GM23338 (cell line): ENCODE data around the gene PANK1. TPM values are rescaled to one million over a fixed set of nuclear protein-coding genes. Genes with fewer than 3 reads are reported as not detected.
A peak's percentile ranks its signal among the peaks of the same experiment; 100 is the strongest.

Experiments
- ATAC-seq: fragments of 200-7000 bp; cut with Tn5 transposase; 3 replicates; pipeline ENCODE4 v1.9.1; 2020
- DNase-seq: peaks from one replicate; pipeline ENCODE4 v3.0.0-alpha.2; 2015; ENCODE audit warnings: low spot score
- H2AFZ ChIP-seq: fragments of 200-600 bp; sonication (generic); 2 replicates; pipeline ENCODE4 v1.8.0; 2016; ENCODE audit warnings: antibody characterized with exemption, mild to moderate bottlenecking, moderate library complexity
- H3F3A ChIP-seq: fragments of 200-600 bp; sonication (generic); replicated peaks from 2 replicates; pipeline ENCODE4 v1.8.0; 2017; ENCODE audit warnings: antibody characterized with exemption, mixed run types, low read depth
- H3K27ac ChIP-seq: fragments of 200-600 bp; sonication (generic); 2 replicates; pipeline ENCODE4 v1.6.1; 2016; ENCODE audit warnings: low read depth
- H3K27me3 ChIP-seq: fragments of 200-600 bp; sonication (generic); 2 replicates; pipeline ENCODE4 v1.8.0; 2016; ENCODE audit warnings: mild to moderate bottlenecking, mixed run types, moderate library complexity; ENCODE audit not compliant: insufficient read depth
- H3K36me3 ChIP-seq: fragments of 200-600 bp; sonication (generic); 2 replicates; pipeline ENCODE4 v1.8.0; 2016; ENCODE audit warnings: mild to moderate bottlenecking; ENCODE audit not compliant: insufficient read depth
- H3K4me1 ChIP-seq: fragments of 200-600 bp; sonication (generic); 2 replicates; pipeline ENCODE4 v1.8.0; 2016; ENCODE audit warnings: mild to moderate bottlenecking, moderate library complexity; ENCODE audit not compliant: insufficient read depth
- H3K4me2 ChIP-seq: fragments of 200-600 bp; sonication (generic); 2 replicates; pipeline ENCODE4 v1.7.1; 2017; ENCODE audit warnings: mixed run types
- H3K4me3 ChIP-seq: fragments of 200-600 bp; sonication (generic); 2 replicates; pipeline ENCODE4 v1.6.1; 2016; ENCODE audit warnings: mixed run types
- H3K79me2 ChIP-seq: fragments of 200-600 bp; sonication (generic); replicated peaks from 2 replicates; pipeline ENCODE4 v1.8.0; 2017; ENCODE audit warnings: mild to moderate bottlenecking; ENCODE audit not compliant: insufficient read depth
- H3K9me2 ChIP-seq: fragments of 200-600 bp; sonication (generic); 2 replicates; pipeline ENCODE4 v1.8.0; 2017; ENCODE audit not compliant: insufficient read depth
- H4K20me1 ChIP-seq: fragments of 200-600 bp; sonication (generic); replicated peaks from 2 replicates; pipeline ENCODE4 v1.8.0; 2017; ENCODE audit warnings: mild to moderate bottlenecking; ENCODE audit not compliant: insufficient read depth
- H3K27ac Mint-ChIP-seq: 2 replicates; pipeline ENCODE4 v1.8.0; 2020; ENCODE audit warnings: inconsistent platforms, mild to moderate bottlenecking, moderate library complexity, mixed read lengths
- H3K27me3 Mint-ChIP-seq: 3 replicates; pipeline ENCODE4 v1.8.0; 2022; ENCODE audit warnings: low read depth, mild to moderate bottlenecking, moderate library complexity, mixed read lengths, inconsistent platforms; ENCODE audit not compliant: insufficient read depth, poor library complexity
- H3K36me3 Mint-ChIP-seq: 3 replicates; pipeline ENCODE4 v1.8.0; 2021; ENCODE audit warnings: low read depth, mild to moderate bottlenecking, inconsistent platforms, moderate library complexity, mixed read lengths
- H3K4me1 Mint-ChIP-seq: 3 replicates; pipeline ENCODE4 v1.8.0; 2020; ENCODE audit warnings: mild to moderate bottlenecking, inconsistent platforms, mixed read lengths
- H3K4me3 Mint-ChIP-seq: 3 replicates; pipeline ENCODE4 v1.8.0; 2021; ENCODE audit warnings: moderate library complexity, mild to moderate bottlenecking, inconsistent platforms, mixed read lengths
- H3K9me3 Mint-ChIP-seq: 3 replicates; pipeline ENCODE4 v1.8.0; 2020; ENCODE audit warnings: moderate library complexity, mild to moderate bottlenecking, inconsistent platforms, mixed read lengths
- CREB1 ChIP-seq: fragments of 250-450 bp; sonication (Bioruptor Pico); IDR thresholded peaks from 2 replicates; pipeline ENCODE4 v1.5.0; 2020; ENCODE audit warnings: low read depth, mild to moderate bottlenecking, moderate library complexity
- CTCF ChIP-seq, 2 experiments: fragments of 200-600 bp in 1 of 2; sonication (generic) in 1 of 2; conservative IDR thresholded peaks; 2 replicates each; pipeline versions ENCODE4 v1.5.1 to v1.6.1; 2016 to 2017; ENCODE audit warnings: antibody characterized with exemption in 2 of 2, low read depth in 2 of 2, mild to moderate bottlenecking in 2 of 2, moderate library complexity in 1 of 2
- EZH2 ChIP-seq: fragments of 200-600 bp; sonication (generic); IDR thresholded peaks from one replicate; pipeline ENCODE4 v1.8.0; 2017; ENCODE audit warnings: antibody characterized with exemption, mild to moderate bottlenecking, low read depth; ENCODE audit not compliant: unreplicated experiment
- EZH2phosphoT487 ChIP-seq: fragments of 200-600 bp; sonication (generic); IDR thresholded peaks from one replicate; pipeline ENCODE4 v1.8.1; 2018; ENCODE audit warnings: antibody characterized with exemption; ENCODE audit not compliant: unreplicated experiment
- NANOG ChIP-seq: IDR thresholded peaks from 2 replicates; pipeline ENCODE4 v1.6.1; 2016; ENCODE audit warnings: antibody characterized with exemption, borderline replicate concordance
- STAT1 ChIP-seq: IDR thresholded peaks from one replicate; pipeline ENCODE4 v1.6.1; 2016; ENCODE audit warnings: antibody characterized with exemption; ENCODE audit not compliant: unreplicated experiment
- ZNF331 ChIP-seq: fragments of 250-450 bp; sonication (Bioruptor Pico); IDR thresholded peaks from 2 replicates; pipeline ENCODE4 v1.5.0; 2020; ENCODE audit warnings: low read depth, mild to moderate bottlenecking, moderate library complexity
- polyA plus RNA-seq: library from polyadenylated mRNA; unstranded; fragments of >200 nt; fragmentation: Nextera tagmentation; extraction: Ambion mirVana; gene quantifications from 2 replicates; pipeline ENCODE4 v1.2.1, GENCODE V29; 2016
- total RNA-seq: library from RNA; depleted of rRNA; stranded (reverse); fragments of >200 nt; shearing (Covaris generic); gene quantifications from 2 replicates; pipeline ENCODE4 v1.2.3, GENCODE V29; 2014
- TF ChIP-seq, protein P1 (sequence below): IDR thresholded peaks from one replicate; pipeline ENCODE4 v1.6.1; 2018; ENCODE audit warnings: antibody characterized with exemption; ENCODE audit not compliant: unreplicated experiment
- TF ChIP-seq, protein P2 (sequence below): fragments of 250-450 bp; sonication (Bioruptor Pico); IDR thresholded peaks from 2 replicates; pipeline ENCODE4 v1.5.0; 2020; ENCODE audit warnings: mild to moderate bottlenecking, moderate library complexity

Gene PANK1
- total and polyA plus RNA-seq, 2 experiments from 2014 or later: 15.2 to 44.7 TPM

DNA sequence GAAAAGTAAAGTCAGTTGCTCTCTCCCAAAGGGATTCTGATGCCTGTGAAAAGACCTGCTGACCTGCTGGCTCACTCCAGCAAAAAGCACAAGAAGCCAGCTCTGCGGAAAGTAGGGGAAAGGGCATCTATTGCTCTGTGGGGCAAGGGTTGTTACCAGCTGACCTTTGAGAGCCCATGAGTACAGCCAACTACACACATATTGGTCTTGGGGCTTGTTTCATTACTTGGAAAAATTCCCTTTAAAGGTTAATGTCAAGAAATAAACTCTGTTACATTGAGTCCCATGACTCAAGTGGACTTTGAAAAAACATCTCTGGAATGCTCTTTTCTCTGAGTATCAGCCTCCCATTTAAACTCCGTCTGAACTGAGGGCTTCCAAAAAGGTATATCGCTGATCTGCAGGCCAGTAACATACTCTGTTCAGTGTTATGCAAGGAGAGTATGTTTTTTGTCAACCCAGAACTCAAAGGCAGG, 53.2 kb downstream of the PANK1 start (continued):
- no peak for TF ChIP-seq CTCF (conservative IDR thresholded peaks at IDR 0.05; ENCODE audit: low read depth in 2 of 2)
- no peak for TF ChIP-seq EZH2phosphoT487
- no peak for TF ChIP-seq EZH2
- no peak for TF ChIP-seq STAT1

- Mint-ChIP-seq H3K9me3 (no peaks in the 10 kb centered on the region), H3K36me3 (peaks cover 51% of the 10 kb centered on the region), H3K27ac (no peak overlapping the region), H3K4me3 (no peak overlapping the region), H3K27me3 (no peaks in the 10 kb centered on the region), H3K4me1 (no peaks in the 10 kb centered on the region)
- no peaks in the 10 kb centered on the region for H3K27me3 ChIP-seq
- H3K9me2 ChIP-seq: no peaks in the 10 kb centered on the region
- no peaks in the 10 kb centered on the region for H3F3A ChIP-seq
- no peak overlapping the region for H3K4me2 ChIP-seq
- no peak overlapping the region for H3K4me3 ChIP-seq
- no peak overlapping the region for H3K27ac ChIP-seq
- peaks cover 21% of the 10 kb centered on the region for H3K36me3 ChIP-seq
- H4K20me1 ChIP-seq: no peaks in the 10 kb centered on the region
- no peaks in the 10 kb centered on the region for H3K4me1 ChIP-seq
- DNase-seq (no peak), ATAC-seq (peak; percentile 37; the same call in 2 of the 3 replicates)
- no peak overlapping the region for H2AFZ ChIP-seq
- no peaks in the 10 kb centered on the region for H3K79me2 ChIP-seq
- TF ChIP-seq EZH2 (no peak), NANOG (no peak), ZNF331 (CRISPR knock-in tag) (no peak), CREB1 (CRISPR knock-in tag) (no peak), STAT1 (no peak), CTCF (conservative IDR thresholded peaks at IDR 0.05; ENCODE audit: low read depth in 2 of 2) (no peak)
- TF ChIP-seq, protein P1, sequence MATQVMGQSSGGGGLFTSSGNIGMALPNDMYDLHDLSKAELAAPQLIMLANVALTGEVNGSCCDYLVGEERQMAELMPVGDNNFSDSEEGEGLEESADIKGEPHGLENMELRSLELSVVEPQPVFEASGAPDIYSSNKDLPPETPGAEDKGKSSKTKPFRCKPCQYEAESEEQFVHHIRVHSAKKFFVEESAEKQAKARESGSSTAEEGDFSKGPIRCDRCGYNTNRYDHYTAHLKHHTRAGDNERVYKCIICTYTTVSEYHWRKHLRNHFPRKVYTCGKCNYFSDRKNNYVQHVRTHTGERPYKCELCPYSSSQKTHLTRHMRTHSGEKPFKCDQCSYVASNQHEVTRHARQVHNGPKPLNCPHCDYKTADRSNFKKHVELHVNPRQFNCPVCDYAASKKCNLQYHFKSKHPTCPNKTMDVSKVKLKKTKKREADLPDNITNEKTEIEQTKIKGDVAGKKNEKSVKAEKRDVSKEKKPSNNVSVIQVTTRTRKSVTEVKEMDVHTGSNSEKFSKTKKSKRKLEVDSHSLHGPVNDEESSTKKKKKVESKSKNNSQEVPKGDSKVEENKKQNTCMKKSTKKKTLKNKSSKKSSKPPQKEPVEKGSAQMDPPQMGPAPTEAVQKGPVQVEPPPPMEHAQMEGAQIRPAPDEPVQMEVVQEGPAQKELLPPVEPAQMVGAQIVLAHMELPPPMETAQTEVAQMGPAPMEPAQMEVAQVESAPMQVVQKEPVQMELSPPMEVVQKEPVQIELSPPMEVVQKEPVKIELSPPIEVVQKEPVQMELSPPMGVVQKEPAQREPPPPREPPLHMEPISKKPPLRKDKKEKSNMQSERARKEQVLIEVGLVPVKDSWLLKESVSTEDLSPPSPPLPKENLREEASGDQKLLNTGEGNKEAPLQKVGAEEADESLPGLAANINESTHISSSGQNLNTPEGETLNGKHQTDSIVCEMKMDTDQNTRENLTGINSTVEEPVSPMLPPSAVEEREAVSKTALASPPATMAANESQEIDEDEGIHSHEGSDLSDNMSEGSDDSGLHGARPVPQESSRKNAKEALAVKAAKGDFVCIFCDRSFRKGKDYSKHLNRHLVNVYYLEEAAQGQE: no peak
- TF ChIP-seq, protein P2, sequence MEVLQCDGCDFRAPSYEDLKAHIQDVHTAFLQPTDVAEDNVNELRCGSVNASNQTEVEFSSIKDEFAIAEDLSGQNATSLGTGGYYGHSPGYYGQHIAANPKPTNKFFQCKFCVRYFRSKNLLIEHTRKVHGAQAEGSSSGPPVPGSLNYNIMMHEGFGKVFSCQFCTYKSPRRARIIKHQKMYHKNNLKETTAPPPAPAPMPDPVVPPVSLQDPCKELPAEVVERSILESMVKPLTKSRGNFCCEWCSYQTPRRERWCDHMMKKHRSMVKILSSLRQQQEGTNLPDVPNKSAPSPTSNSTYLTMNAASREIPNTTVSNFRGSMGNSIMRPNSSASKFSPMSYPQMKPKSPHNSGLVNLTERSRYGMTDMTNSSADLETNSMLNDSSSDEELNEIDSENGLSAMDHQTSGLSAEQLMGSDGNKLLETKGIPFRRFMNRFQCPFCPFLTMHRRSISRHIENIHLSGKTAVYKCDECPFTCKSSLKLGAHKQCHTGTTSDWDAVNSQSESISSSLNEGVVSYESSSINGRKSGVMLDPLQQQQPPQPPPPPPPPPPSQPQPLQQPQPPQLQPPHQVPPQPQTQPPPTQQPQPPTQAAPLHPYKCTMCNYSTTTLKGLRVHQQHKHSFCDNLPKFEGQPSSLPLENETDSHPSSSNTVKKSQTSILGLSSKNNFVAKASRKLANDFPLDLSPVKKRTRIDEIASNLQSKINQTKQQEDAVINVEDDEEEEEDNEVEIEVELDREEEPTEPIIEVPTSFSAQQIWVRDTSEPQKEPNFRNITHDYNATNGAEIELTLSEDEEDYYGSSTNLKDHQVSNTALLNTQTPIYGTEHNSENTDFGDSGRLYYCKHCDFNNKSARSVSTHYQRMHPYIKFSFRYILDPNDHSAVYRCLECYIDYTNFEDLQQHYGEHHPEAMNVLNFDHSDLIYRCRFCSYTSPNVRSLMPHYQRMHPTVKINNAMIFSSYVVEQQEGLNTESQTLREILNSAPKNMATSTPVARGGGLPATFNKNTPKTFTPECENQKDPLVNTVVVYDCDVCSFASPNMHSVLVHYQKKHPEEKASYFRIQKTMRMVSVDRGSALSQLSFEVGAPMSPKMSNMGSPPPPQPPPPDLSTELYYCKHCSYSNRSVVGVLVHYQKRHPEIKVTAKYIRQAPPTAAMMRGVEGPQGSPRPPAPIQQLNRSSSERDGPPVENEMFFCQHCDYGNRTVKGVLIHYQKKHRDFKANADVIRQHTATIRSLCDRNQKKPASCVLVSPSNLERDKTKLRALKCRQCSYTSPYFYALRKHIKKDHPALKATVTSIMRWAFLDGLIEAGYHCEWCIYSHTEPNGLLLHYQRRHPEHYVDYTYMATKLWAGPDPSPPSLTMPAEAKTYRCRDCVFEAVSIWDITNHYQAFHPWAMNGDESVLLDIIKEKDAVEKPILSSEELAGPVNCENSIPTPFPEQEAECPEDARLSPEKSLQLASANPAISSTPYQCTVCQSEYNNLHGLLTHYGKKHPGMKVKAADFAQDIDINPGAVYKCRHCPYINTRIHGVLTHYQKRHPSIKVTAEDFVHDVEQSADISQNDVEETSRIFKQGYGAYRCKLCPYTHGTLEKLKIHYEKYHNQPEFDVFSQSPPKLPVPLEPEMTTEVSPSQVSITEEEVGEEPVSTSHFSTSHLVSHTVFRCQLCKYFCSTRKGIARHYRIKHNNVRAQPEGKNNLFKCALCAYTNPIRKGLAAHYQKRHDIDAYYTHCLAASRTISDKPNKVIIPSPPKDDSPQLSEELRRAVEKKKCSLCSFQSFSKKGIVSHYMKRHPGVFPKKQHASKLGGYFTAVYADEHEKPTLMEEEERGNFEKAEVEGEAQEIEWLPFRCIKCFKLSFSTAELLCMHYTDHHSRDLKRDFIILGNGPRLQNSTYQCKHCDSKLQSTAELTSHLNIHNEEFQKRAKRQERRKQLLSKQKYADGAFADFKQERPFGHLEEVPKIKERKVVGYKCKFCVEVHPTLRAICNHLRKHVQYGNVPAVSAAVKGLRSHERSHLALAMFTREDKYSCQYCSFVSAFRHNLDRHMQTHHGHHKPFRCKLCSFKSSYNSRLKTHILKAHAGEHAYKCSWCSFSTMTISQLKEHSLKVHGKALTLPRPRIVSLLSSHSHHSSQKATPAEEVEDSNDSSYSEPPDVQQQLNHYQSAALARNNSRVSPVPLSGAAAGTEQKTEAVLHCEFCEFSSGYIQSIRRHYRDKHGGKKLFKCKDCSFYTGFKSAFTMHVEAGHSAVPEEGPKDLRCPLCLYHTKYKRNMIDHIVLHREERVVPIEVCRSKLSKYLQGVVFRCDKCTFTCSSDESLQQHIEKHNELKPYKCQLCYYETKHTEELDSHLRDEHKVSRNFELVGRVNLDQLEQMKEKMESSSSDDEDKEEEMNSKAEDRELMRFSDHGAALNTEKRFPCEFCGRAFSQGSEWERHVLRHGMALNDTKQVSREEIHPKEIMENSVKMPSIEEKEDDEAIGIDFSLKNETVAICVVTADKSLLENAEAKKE (CRISPR knock-in tag): no peak
Measured at GRCh38 chr10:89591111-89591795, 53.8 kb downstream of the PANK1 start.
